Measurements from ENCODE around the gene ABHD15. TPM values are rescaled to one million over a fixed set of nuclear protein-coding genes. Genes with fewer than 3 reads are reported as not detected.

The ABHD15 gene
- polyA plus RNA-seq, 1 donor from 2014 or later: 0.21 TPM

- no peaks in the 10 kb centered on the region for H3K79me2 ChIP-seq (replicated peaks; ENCODE audit: insufficient read depth, low read length)
- no peak overlapping the region for H3K4me3 ChIP-seq (ENCODE audit: low read length)
- no peak overlapping the region for H3K4me2 ChIP-seq (ENCODE audit: low read length)
- H2AFZ ChIP-seq (ENCODE audit: low read depth, low read length): no peak overlapping the region
- no peaks in the 10 kb centered on the region for H3K9me2 ChIP-seq (ENCODE audit: insufficient read depth, low read length)
- peaks cover 7% of the 10 kb centered on the region for H3K36me3 ChIP-seq (ENCODE audit: insufficient read depth, low read length)
- no peak for TF ChIP-seq TAF1 (IDR thresholded peaks at IDR 0.05; ENCODE audit: low read depth)
- TF ChIP-seq SMC3 (conservative IDR thresholded peaks at IDR 0.05; ENCODE audit: poor library complexity): no peak
- TF ChIP-seq POLR2AphosphoS5 (IDR thresholded peaks at IDR 0.05): no peak
- no peak for TF ChIP-seq EZH2 (IDR thresholded peaks at IDR 0.05; ENCODE audit: borderline replicate concordance, insufficient read depth, low read length, poor library complexity, severe bottlenecking)
- no peak for TF ChIP-seq CTCF (IDR thresholded peaks at IDR 0.05; ENCODE audit: poor library complexity, severe bottlenecking)
- TF ChIP-seq RAD21 (conservative IDR thresholded peaks at IDR 0.05): no peak
- TF ChIP-seq REST (IDR thresholded peaks at IDR 0.05; ENCODE audit: borderline replicate concordance): no peak
- TF ChIP-seq MXI1 (conservative IDR thresholded peaks at IDR 0.05; ENCODE audit: poor library complexity, severe bottlenecking): no peak
- no peak for TF ChIP-seq EP300 (conservative IDR thresholded peaks at IDR 0.05; ENCODE audit: poor library complexity, severe bottlenecking)
- H3K9me3 ChIP-seq (ENCODE audit: low read length): no peaks in the 10 kb centered on the region
- no peak overlapping the region for H3K27ac ChIP-seq (ENCODE audit: low read length)
- H3K9ac ChIP-seq (ENCODE audit: low read length): no peak overlapping the region
- no peaks in the 10 kb centered on the region for H3K27me3 ChIP-seq (ENCODE audit: insufficient read depth, low read depth, low read length)
- no peaks in the 10 kb centered on the region for H3F3A ChIP-seq (ENCODE audit: insufficient read depth, low read length, poor library complexity, severe bottlenecking)
- H4K20me1 ChIP-seq (ENCODE audit: insufficient read depth): no peaks in the 10 kb centered on the region
Measured at GRCh38 chr17:29546085-29546484, 20.8 kb downstream of the ABHD15 start.

GRCh38 chr17:29544066-29544465 lies 22.8 kb downstream of the ABHD15 start:
- H3K4me2 ChIP-seq (ENCODE audit: low read length): no peak overlapping the region
- no peak overlapping the region for H3K9ac ChIP-seq (ENCODE audit: low read length)
- no peak for TF ChIP-seq MXI1 (conservative IDR thresholded peaks at IDR 0.05; ENCODE audit: poor library complexity, severe bottlenecking)
- TF ChIP-seq EP300 (conservative IDR thresholded peaks at IDR 0.05; ENCODE audit: poor library complexity, severe bottlenecking): no peak
- TF ChIP-seq TAF1 (IDR thresholded peaks at IDR 0.05; ENCODE audit: low read depth): no peak
- TF ChIP-seq CTCF (IDR thresholded peaks at IDR 0.05; ENCODE audit: poor library complexity, severe bottlenecking): no peak
- no peak for TF ChIP-seq EZH2 (IDR thresholded peaks at IDR 0.05; ENCODE audit: borderline replicate concordance, insufficient read depth, low read length, poor library complexity, severe bottlenecking)
- TF ChIP-seq REST (IDR thresholded peaks at IDR 0.05; ENCODE audit: borderline replicate concordance): no peak
- TF ChIP-seq POLR2AphosphoS5 (IDR thresholded peaks at IDR 0.05): no peak
- H3K9me3 ChIP-seq (ENCODE audit: low read length): no peaks in the 10 kb centered on the region
- H3K79me2 ChIP-seq (replicated peaks; ENCODE audit: insufficient read depth, low read length): no peaks in the 10 kb centered on the region
- no peak overlapping the region for H2AFZ ChIP-seq (ENCODE audit: low read depth, low read length)
- no peaks in the 10 kb centered on the region for H3K27me3 ChIP-seq (ENCODE audit: insufficient read depth, low read depth, low read length)
- H3K4me3 ChIP-seq (ENCODE audit: low read length): no peak overlapping the region
- H3F3A ChIP-seq (ENCODE audit: insufficient read depth, low read length, poor library complexity, severe bottlenecking): no peaks in the 10 kb centered on the region
- no peak overlapping the region for H3K27ac ChIP-seq (ENCODE audit: low read length)
- no peaks in the 10 kb centered on the region for H3K9me2 ChIP-seq (ENCODE audit: insufficient read depth, low read length)
- H3K36me3 ChIP-seq (ENCODE audit: insufficient read depth, low read length): peaks cover 10% of the 10 kb centered on the region
- H4K20me1 ChIP-seq (ENCODE audit: insufficient read depth): no peaks in the 10 kb centered on the region
